GM12872 (cell line): ENCODE measurements around the gene GPR183.

ENCODE experiments used
- TF ChIP-seq, protein P1 (sequence below): IDR thresholded peaks from 3 replicates; pipeline ENCODE4 v1.5.1; 2011; ENCODE audit warnings: low read depth, mild to moderate bottlenecking, low read length, moderate library complexity; ENCODE audit not compliant: insufficient read depth

GPR183 gene

DNA sequence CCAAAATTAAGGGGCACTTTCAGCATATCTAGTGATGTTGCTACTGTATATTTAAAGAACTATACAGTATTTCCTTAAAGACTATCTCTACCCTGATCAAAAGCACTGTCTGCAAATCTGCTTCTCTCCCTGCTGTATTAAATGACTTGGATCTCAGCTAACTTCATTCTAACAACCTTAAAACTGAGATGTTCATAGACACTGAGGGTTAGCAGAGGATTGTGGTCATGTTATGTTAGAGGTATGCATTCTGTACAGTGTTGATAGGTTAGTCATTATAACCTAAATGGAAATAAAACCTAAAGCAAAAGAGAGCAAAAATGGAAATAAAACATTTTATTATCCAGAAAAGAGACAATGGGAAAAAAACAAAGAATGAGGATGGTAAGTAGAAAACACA lies 9.9 kb downstream of the GPR183 start:
- TF ChIP-seq, protein P1, sequence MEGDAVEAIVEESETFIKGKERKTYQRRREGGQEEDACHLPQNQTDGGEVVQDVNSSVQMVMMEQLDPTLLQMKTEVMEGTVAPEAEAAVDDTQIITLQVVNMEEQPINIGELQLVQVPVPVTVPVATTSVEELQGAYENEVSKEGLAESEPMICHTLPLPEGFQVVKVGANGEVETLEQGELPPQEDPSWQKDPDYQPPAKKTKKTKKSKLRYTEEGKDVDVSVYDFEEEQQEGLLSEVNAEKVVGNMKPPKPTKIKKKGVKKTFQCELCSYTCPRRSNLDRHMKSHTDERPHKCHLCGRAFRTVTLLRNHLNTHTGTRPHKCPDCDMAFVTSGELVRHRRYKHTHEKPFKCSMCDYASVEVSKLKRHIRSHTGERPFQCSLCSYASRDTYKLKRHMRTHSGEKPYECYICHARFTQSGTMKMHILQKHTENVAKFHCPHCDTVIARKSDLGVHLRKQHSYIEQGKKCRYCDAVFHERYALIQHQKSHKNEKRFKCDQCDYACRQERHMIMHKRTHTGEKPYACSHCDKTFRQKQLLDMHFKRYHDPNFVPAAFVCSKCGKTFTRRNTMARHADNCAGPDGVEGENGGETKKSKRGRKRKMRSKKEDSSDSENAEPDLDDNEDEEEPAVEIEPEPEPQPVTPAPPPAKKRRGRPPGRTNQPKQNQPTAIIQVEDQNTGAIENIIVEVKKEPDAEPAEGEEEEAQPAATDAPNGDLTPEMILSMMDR = no peak

DNA sequence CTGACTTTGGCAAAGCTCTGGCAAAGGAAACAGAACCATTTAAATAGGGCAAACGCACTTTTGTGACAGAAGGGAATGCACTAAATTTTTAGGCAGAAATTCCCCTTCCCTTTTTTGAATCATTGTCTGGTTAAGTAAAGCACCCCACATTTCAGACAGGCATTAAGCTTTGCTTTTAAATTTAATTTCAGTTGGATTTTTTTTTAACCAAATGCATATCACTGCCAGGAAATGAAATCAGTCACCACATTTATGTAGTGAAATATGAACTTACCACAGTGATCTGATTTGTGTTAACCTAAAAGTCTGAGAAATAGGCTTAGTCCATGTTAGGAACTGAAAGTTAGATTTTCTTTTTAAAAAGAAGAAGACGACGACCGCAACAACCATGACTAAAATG lies 10.8 kb downstream of the GPR183 start:
- TF ChIP-seq, protein P1 = no peak

DNA sequence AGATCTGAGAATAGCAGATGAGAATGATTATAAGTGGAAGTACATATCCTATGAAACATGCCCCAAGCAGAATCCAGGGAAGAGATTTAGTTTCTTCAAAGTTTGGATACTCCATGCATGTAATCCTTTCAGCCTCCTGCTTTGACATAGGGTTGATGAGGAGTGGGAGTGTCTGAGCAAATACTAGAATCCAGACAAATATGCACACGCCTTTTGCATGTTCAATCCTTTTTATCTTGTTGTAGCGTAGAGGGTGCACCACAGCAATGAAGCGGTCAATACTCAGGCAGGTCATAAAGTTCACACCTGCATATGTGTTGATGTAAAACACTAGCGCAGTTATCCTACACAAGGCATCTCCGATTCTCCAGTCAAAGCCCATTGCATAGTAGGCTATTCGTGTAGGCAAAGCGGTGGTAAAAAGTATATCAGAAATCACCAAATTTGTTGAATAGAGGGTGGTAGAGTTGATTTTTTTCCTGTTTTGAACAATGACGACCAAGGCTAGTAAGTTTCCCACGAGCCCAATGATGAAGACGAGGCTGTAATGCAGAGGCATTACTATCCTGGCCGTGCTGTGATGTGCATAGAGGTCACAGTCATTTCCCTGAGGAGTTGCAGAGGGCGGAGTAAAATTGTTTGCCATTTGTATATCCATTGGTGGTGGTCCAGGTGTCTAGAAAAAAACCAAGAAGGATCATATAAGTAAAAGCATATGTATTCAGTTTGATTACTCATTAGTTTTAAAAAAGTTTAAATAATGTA lies 11.5 kb downstream of the GPR183 start:
- TF ChIP-seq, protein P1 = no peak

DNA sequence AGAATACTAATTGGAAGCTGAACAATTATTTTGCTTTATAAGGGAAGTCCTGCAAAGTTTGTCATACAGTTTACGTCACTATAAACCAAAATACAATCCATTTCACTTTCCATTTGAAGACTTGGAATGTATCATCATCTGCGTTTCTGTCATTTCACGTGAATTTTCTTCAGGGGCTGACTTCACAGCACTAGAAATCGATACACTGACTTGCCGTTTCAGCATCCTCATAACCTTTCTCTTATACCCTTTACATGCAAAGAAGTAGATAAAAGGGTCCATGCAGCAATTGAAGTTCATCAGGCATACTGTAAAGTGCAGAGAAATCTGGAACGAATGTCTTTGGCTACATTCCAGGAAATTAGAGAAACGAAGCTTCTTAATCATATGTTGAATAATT lies 12.2 kb downstream of the GPR183 start:
- TF ChIP-seq, protein P1 = no peak

DNA sequence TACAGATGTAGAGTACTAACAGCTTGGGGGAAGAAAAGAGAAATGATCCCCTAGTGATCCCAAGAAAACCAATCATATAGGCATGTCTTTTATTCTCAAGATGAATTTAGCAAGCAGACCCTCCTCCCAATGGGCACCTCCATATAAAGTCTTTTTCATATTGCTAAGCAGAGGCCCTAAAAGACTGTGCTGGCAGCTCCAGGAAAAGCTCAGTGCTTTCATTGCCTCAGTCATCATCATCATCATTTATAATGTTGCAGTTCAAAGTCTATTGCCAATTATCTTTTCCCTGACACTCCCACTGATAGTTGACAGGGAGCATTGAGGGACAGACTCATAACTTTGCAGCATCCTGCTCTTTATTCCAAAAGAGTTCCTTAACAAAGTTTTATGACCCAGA lies 13.0 kb downstream of the GPR183 start:
- TF ChIP-seq, protein P1 = no peak

DNA sequence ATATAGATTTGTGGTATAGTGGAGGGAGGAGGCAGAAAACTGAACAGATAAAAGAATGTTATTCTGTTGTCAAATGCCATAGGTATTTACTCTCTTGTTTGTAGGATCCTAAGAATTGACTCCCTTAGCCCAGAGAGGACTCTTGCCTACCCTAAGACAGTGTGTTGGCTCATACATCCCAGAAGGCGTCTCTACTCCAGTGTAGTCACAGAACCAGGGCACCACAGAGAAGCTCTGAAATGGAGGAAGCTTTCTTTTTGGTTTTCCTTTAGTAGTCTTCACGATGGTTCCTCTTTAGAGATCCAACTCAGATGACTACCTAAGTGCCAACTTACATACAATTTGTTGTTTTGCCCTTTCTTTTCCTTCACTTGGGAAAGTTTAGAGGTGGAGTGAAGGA lies 14.0 kb downstream of the GPR183 start:
- TF ChIP-seq, protein P1 = no peak

DNA sequence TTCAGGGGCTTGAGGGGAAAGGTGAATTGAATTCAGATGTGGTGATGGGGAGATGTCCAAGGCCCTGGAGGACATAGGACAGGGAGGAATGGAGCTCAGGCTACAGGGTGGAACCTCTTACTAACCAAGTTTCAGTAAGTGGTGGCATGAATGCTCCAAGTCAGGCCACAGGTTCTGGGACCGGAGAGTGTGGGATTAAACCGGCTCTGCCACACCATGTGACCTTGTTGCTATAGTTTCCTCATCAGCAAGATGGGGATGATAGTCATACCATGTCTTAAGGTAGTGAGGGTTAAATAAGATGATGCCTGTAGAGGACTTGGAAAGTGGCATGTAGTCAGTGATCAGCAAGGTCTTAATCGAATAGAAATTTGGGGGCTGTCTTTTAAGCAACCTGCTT lies 16.3 kb downstream of the GPR183 start:
- TF ChIP-seq, protein P1 = no peak
